Suprapubic skin (tissue), 4 donors: ENCODE results near the gene DARS1. TPM values are rescaled to one million over a fixed set of nuclear protein-coding genes. Genes with fewer than 3 reads are reported as not detected.

Source experiments
- DNase-seq, 2 donors: peaks; one replicate each; pipeline ENCODE4 v3.0.0-alpha.2; 2019; ENCODE audit warnings: low spot score in 2 of 2
- H3K27ac ChIP-seq: fragments of 200-600 bp; sonication (generic); one replicate; pipeline ENCODE4 v1.5.1; 2019
- H3K27me3 ChIP-seq: fragments of 200-600 bp; sonication (generic); one replicate; pipeline ENCODE4 v1.5.1; 2019
- H3K36me3 ChIP-seq: fragments of 200-600 bp; sonication (generic); one replicate; pipeline ENCODE4 v1.5.1; 2019
- H3K4me1 ChIP-seq: fragments of 200-600 bp; sonication (generic); one replicate; pipeline ENCODE4 v1.5.1; 2019
- H3K4me3 ChIP-seq: fragments of 200-600 bp; sonication (generic); one replicate; pipeline ENCODE4 v1.5.1; 2019; ENCODE audit warnings: mild to moderate bottlenecking
- H3K9me3 ChIP-seq: fragments of 200-600 bp; sonication (generic); one replicate; pipeline ENCODE4 v1.5.1; 2019
- CTCF ChIP-seq, 2 donors: fragments of 200-600 bp in 1 of 2; fragments of 450-650 bp in 1 of 2; sonication (generic) in 1 of 2; IDR thresholded peaks; one replicate each; pipeline ENCODE4 v1.5.1; 2016 to 2019; ENCODE audit warnings: antibody characterized with exemption in 2 of 2, mild to moderate bottlenecking in 1 of 2, moderate library complexity in 1 of 2
- EP300 ChIP-seq: sonication (generic); formaldehyde crosslinking; IDR thresholded peaks from one replicate; pipeline ENCODE4 v1.6.1; 2017; ENCODE audit warnings: antibody characterized with exemption
- POLR2A ChIP-seq, 2 donors: fragments of 450-650 bp; IDR thresholded peaks; one replicate each; pipeline ENCODE4 v1.6.1; 2017; ENCODE audit warnings: antibody characterized with exemption in 2 of 2, mild to moderate bottlenecking in 2 of 2, moderate library complexity in 2 of 2
- POLR2AphosphoS5 ChIP-seq, 3 donors: sonication (generic); formaldehyde crosslinking; IDR thresholded peaks; one replicate each; pipeline ENCODE4 v1.6.1; 2017; ENCODE audit warnings: antibody characterized with exemption in 3 of 3
- WGBS: methylation state at CpG from one replicate; pipeline ENCODE4 v1.1.5; 2018; 5-methylcytosine and 5-hydroxymethylcytosine counted together
- total RNA-seq, 4 donors: library from RNA; depleted of rRNA; stranded (reverse); fragments of >200 nt; gene quantifications; one replicate each; pipeline ENCODE4 v1.1.0, GENCODE V29; 2016

The DARS1 gene
- total RNA-seq, 4 donors from 2014 or later: 63.1 to 82.6 (median 67.4) TPM

DNA sequence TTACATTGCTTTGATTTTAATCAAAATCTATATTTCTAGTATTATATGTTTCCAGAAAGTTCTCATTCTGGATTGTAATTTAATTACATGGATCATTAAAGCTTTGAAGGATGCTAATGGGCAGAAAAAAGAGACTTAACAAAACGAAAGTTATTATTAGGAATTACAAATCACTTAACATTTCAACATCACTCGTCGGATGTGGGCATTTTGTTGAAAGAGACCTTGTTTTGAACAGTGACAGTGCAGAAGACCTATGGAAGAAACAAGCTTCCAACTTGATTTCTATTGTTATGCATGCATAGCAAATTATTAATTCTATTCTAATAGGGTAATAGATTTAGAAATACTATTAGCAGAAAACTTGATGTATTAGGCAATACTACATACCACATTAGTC is 31.4 kb upstream of the DARS1 start:
- Histone ChIP-seq H3K9me3 (no peaks in the 10 kb centered on the region), H3K4me3 (no peak overlapping the region), H3K4me1 (peaks cover 3% of the 10 kb centered on the region), H3K27ac (no peak overlapping the region), H3K36me3 (no peaks in the 10 kb centered on the region), H3K27me3 (no peaks in the 10 kb centered on the region)
- no peak for TF ChIP-seq POLR2AphosphoS5 (IDR thresholded peaks at IDR 0.05)
- TF ChIP-seq CTCF (IDR thresholded peaks at IDR 0.05): no peak
- no peak for TF ChIP-seq EP300
- TF ChIP-seq POLR2A (IDR thresholded peaks at IDR 0.05): no peak
- WGBS: 82% methylated on average over 3 of the region's 3 CpGs
- no peak for DNase-seq

DNA sequence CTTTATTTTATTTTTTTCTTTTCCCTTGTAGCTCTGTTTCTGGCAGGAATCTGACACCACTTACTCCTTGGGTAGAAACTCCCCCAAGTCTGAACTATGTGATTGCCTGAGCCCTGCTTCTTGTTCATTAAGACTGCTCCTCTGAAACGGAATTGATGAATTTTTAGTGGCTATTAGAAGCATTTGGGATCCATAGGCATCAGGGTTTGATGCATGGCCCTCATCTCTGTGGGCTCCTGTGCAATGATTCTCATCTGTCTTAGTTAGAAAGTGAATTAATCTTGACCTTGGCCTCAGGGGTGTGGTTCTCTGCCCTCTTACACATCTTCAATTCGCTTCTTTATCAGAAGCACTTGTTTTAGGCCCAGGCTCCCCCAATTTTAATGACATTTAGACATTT is 31.0 kb upstream of the DARS1 start:
- H3K9me3 ChIP-seq: no peaks in the 10 kb centered on the region
- H3K4me1 ChIP-seq: peaks cover 3% of the 10 kb centered on the region
- TF ChIP-seq POLR2AphosphoS5 (IDR thresholded peaks at IDR 0.05): no peak
- no peak for TF ChIP-seq EP300
- TF ChIP-seq CTCF (IDR thresholded peaks at IDR 0.05): no peak
- no peak for TF ChIP-seq POLR2A (IDR thresholded peaks at IDR 0.05)
- H3K4me3 ChIP-seq: no peak overlapping the region
- DNase-seq: no peak
- H3K27ac ChIP-seq: no peak overlapping the region
- H3K27me3 ChIP-seq: no peaks in the 10 kb centered on the region
- WGBS: 79% methylated on average over 2 of the region's 2 CpGs
- H3K36me3 ChIP-seq: no peaks in the 10 kb centered on the region

GRCh38 chr2:136015699-136016098 is 30.3 kb upstream of the DARS1 start:
- H3K4me3 ChIP-seq: no peak overlapping the region

DNA sequence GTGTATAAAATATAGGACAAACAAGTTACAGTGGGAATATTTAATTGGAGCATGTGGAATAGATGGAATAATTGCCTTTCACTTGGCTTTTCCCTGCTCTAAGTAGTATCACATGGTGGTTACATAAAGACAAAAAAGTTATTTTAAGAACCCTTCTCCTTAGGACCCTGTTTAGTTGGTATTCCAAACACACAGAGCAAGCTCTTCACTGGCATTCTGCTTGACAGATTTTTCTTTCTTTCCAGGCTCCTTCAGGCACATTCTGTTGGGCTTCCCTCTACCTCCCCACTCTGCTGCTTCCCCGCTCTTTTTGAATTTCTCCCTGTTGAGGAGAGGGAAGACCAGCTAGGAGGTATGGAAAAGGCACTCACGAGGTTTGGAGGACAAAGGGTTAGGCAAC is 29.0 kb upstream of the DARS1 start:
- TF ChIP-seq CTCF (IDR thresholded peaks at IDR 0.05) (no peak), EP300 (no peak), POLR2A (IDR thresholded peaks at IDR 0.05) (no peak), POLR2AphosphoS5 (IDR thresholded peaks at IDR 0.05) (no peak)
- H3K27ac ChIP-seq: no peak overlapping the region
- H3K9me3 ChIP-seq: no peaks in the 10 kb centered on the region
- H3K4me3 ChIP-seq: no peak overlapping the region
- no peaks in the 10 kb centered on the region for H3K36me3 ChIP-seq
- no peak for DNase-seq
- no peaks in the 10 kb centered on the region for H3K27me3 ChIP-seq
- H3K4me1 ChIP-seq: peaks cover 3% of the 10 kb centered on the region
- 84% methylated on average over 2 of the region's 2 CpGs for WGBS

More at GRCh38 chr2:136015699-136016098, 30.3 kb upstream of the DARS1 start:
- TF ChIP-seq CTCF (IDR thresholded peaks at IDR 0.05): no peak
- no peak for TF ChIP-seq POLR2AphosphoS5 (IDR thresholded peaks at IDR 0.05)
- TF ChIP-seq EP300: no peak
- no peak for TF ChIP-seq POLR2A (IDR thresholded peaks at IDR 0.05)
- Histone ChIP-seq H3K27me3 (no peaks in the 10 kb centered on the region), H3K36me3 (no peaks in the 10 kb centered on the region), H3K27ac (no peak overlapping the region), H3K4me1 (peaks cover 3% of the 10 kb centered on the region), H3K9me3 (no peaks in the 10 kb centered on the region)
- WGBS: 86% methylated on average over 1 of the region's 1 CpG
- no peak for DNase-seq

DNA sequence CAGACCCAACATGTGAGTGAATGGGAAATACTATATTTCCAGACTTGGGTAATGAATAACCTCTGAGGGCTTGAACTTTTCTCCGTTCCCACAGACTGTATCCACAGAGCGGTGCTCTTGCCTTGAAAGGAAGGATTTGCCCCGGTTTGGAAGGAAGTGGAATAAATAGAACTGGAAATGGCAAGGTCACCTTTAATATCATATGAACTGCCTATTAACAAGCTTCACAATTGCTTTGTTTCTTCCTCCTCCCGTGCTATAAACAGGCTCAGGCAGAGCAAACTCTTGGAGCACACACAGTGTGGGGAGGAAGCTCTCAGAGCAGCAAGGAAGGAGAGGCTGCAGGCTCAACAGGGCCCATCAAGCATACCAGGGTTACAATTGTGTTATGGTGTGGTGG is 28.5 kb upstream of the DARS1 start:
- no peak for DNase-seq
- no peak overlapping the region for H3K4me3 ChIP-seq
- H3K27ac ChIP-seq: no peak overlapping the region
- no peak for TF ChIP-seq POLR2AphosphoS5 (IDR thresholded peaks at IDR 0.05)
- no peak for TF ChIP-seq EP300
- no peak for TF ChIP-seq POLR2A (IDR thresholded peaks at IDR 0.05)
- TF ChIP-seq CTCF (IDR thresholded peaks at IDR 0.05): no peak
- H3K27me3 ChIP-seq: no peaks in the 10 kb centered on the region
- 50% methylated on average over 4 of the region's 4 CpGs for WGBS
- H3K9me3 ChIP-seq: no peaks in the 10 kb centered on the region
- H3K4me1 ChIP-seq: peaks cover 3% of the 10 kb centered on the region
- H3K36me3 ChIP-seq: no peaks in the 10 kb centered on the region
